Articular chondrocyte of knee joint (primary cell): Measurements from ENCODE around the gene NPY. TPM values are rescaled to one million over a fixed set of nuclear protein-coding genes. Genes with fewer than 3 reads are reported as not detected.

Source experiments
- total RNA-seq: library from RNA; depleted of rRNA; stranded (reverse); fragments of >200 nt; gene quantifications from 2 replicates; pipeline ENCODE4 v1.2.3, GENCODE V29; 2012

Gene NPY
- total RNA-seq, result not detected in 2 replicates

DNA sequence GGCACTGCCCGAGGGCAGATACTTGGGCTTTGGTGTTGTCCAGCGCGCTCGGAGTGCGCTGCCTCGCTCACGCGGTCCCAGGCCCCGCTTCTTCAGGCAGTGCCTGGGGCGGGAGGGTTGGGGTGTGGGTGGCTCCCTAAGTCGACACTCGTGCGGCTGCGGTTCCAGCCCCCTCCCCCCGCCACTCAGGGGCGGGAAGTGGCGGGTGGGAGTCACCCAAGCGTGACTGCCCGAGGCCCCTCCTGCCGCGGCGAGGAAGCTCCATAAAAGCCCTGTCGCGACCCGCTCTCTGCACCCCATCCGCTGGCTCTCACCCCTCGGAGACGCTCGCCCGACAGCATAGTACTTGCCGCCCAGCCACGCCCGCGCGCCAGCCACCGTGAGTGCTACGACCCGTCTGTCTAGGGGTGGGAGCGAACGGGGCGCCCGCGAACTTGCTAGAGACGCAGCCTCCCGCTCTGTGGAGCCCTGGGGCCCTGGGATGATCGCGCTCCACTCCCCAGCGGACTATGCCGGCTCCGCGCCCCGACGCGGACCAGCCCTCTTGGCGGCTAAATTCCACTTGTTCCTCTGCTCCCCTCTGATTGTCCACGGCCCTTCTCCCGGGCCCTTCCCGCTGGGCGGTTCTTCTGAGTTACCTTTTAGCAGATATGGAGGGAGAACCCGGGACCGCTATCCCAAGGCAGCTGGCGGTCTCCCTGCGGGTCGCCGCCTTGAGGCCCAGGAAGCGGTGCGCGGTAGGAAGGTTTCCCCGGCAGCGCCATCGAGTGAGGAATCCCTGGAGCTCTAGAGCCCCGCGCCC, at the start of gene NPY:
NPY (plus strand) TSS at position 294 of the 802 bp plus-strand sequence. CDS start 1,051 bp downstream, outside the sequence.

